ENCODE data around the gene RNF182. TPM values are rescaled to one million over a fixed set of nuclear protein-coding genes. Genes with fewer than 3 reads are reported as not detected.
"Not testable (repeated sequence)": the region's sequence is repeated elsewhere in the genome, so short reads cannot be mapped to it uniquely, and the experiment has no call there.

RNF182 gene
- total and polyA plus RNA-seq, 2 donors (not counting 1 experiment from before 2014, with no cell fraction given): 0.10 TPM; not detected in 1

DNA sequence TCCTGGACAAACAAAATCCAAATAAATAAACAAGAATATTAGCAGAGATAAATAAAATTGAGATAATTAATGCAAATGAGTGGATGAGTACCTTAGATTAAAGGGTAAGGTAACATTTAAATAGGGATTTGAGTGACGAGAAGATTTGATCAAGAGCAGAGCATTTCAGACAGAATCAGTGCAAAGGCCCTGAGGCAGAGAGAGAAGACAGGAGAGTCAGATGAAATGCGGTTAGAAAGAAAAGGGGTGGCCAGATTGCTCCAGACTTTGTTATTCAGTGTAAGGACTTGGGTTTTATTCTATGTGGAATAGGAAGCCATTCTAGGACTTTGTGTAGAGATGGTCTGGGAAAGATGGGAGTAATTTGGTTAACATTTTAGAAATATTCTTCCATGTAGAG, 10.0 kb downstream of the RNF182 start:
- Histone ChIP-seq H3K4me2 (replicated peaks; ENCODE audit: low read depth, low read length, poor library complexity, severe bottlenecking) (no peak overlapping the region), H3K27me3 (replicated peaks in 1 of 4; ENCODE audit: control extremely low read depth in 1 of 4, control insufficient read depth in 3 of 4, insufficient read depth in 4 of 4, low read length in 3 of 4) (peaks cover 0 to 4% (median 2%) of the 10 kb centered on the region in 4 experiments), H4K20me1 (ENCODE audit: control insufficient read depth, insufficient read depth, low read length, poor library complexity, severe bottlenecking) (no peaks in the 10 kb centered on the region), H3K9me3 (ENCODE audit: control extremely low read depth in 1 of 3, control insufficient read depth in 2 of 3, insufficient read depth in 1 of 3, low read length in 2 of 3) (no peaks in the 10 kb centered on the region), H3K36me3 (replicated peaks in 1 of 2; ENCODE audit: control extremely low read depth in 1 of 2, control insufficient read depth in 1 of 2, extremely low read depth in 1 of 2, insufficient read depth in 2 of 2, low read length in 1 of 2) (no peaks in the 10 kb centered on the region), H3K4me1 (ENCODE audit: control insufficient read depth in 2 of 2, insufficient read depth in 2 of 2, low read length in 2 of 2) (no peaks in the 10 kb centered on the region), H3K27ac (ENCODE audit: low read length in 2 of 2) (no peak overlapping the region), H2AFZ (ENCODE audit: insufficient read depth, low read depth, low read length, poor library complexity, severe bottlenecking) (no peak overlapping the region), H3K9ac (ENCODE audit: low read length) (no peak overlapping the region), H3K79me2 (ENCODE audit: control insufficient read depth, insufficient read depth, low read length) (no peaks in the 10 kb centered on the region), H3K4me3 (ENCODE audit: control extremely low read depth in 1 of 5, extremely low read depth in 1 of 5, insufficient read depth in 1 of 5, low read depth in 2 of 5, low read length in 4 of 5) (no peak overlapping the region)
- 100% methylated on average over 2 of the region's 2 CpGs for WGBS (ENCODE audit: insufficient coverage)
- Mint-ChIP-seq H3K4me1 (peaks cover 2% of the 10 kb centered on the region), H3K27ac (no peak overlapping the region), H3K27me3 (peaks cover 29% of the 10 kb centered on the region), H3K9me3 (ENCODE audit: insufficient read depth) (no peaks in the 10 kb centered on the region), H3K4me3 (no peak overlapping the region)
- no peak for ATAC-seq (ENCODE audit: low read depth)
- no peak for DNase-seq
- TF ChIP-seq, protein P1, sequence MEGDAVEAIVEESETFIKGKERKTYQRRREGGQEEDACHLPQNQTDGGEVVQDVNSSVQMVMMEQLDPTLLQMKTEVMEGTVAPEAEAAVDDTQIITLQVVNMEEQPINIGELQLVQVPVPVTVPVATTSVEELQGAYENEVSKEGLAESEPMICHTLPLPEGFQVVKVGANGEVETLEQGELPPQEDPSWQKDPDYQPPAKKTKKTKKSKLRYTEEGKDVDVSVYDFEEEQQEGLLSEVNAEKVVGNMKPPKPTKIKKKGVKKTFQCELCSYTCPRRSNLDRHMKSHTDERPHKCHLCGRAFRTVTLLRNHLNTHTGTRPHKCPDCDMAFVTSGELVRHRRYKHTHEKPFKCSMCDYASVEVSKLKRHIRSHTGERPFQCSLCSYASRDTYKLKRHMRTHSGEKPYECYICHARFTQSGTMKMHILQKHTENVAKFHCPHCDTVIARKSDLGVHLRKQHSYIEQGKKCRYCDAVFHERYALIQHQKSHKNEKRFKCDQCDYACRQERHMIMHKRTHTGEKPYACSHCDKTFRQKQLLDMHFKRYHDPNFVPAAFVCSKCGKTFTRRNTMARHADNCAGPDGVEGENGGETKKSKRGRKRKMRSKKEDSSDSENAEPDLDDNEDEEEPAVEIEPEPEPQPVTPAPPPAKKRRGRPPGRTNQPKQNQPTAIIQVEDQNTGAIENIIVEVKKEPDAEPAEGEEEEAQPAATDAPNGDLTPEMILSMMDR (IDR thresholded peaks at IDR 0.05): no peak
- no peak for TF ChIP-seq EZH2 (IDR thresholded peaks at IDR 0.05; ENCODE audit: borderline replicate concordance, insufficient read depth, low read depth, low read length, poor library complexity, severe bottlenecking)
- ChIA-PET POLR2A (no interaction called here), CTCF (interaction anchor here (0.6 to 1.1 kb wide), 2 partner anchors 128 to 131 kb away, joined by 3 read pairs; no protein-coding TSS in a partner anchor)
- intact Hi-C loops (cut with micrococcal nuclease): no loop called here

DNA sequence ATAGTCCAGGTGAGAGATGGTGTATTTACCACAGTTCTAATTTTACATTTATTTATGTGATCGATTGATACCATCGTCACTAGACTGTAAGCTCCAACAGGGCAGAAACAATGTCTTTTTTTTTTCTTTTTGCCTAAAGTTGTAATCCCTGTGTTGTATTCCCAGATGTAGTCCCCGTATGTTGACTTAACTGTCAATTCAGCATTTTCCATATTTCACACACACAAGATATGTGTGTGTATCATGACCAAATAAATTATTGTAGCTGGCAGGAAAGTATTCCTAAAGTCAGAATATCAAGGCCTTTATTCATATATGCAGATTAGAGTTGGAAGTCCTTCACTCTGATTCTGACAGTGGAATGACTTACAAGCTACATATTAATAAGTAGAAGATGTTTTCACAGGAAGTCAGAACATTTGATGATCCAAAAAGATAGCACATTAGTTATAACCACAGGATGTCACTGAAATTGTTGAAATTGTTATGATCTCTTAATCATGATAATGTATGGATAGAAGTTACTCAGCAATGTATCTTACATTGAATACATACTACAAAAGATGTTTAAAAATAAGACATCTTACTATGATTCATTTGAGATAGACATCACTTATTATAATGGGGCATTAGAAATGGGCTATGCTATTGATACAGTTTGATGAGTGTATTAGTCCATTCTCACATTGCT, 10.6 kb downstream of the RNF182 start:
- POLR2A ChIA-PET: no interaction called here
- CTCF ChIA-PET: interaction anchor here (0.6 to 0.7 kb wide), 2 partner anchors 35 to 128 kb away, joined by 3 read pairs; no protein-coding TSS in a partner anchor
- no peaks in the 10 kb centered on the region for H4K20me1 ChIP-seq (ENCODE audit: control insufficient read depth, insufficient read depth, low read length, poor library complexity, severe bottlenecking)
- TF ChIP-seq EZH2 (IDR thresholded peaks at IDR 0.05; ENCODE audit: borderline replicate concordance, insufficient read depth, low read depth, low read length, poor library complexity, severe bottlenecking): no peak
- TF ChIP-seq, protein P1 (IDR thresholded peaks at IDR 0.05): no peak
- H2AFZ ChIP-seq (ENCODE audit: insufficient read depth, low read depth, low read length, poor library complexity, severe bottlenecking): no peak overlapping the region
- peaks cover 2% of the 10 kb centered on the region for H3K4me1 Mint-ChIP-seq
- no CpG with 5 or more reads among the region's 3 CpGs for WGBS (ENCODE audit: insufficient coverage)
- no peaks in the 10 kb centered on the region for H3K4me1 ChIP-seq (ENCODE audit: control insufficient read depth in 2 of 2, insufficient read depth in 2 of 2, low read length in 2 of 2)
- H3K9ac ChIP-seq (ENCODE audit: low read length): no peak overlapping the region
- peaks cover 31% of the 10 kb centered on the region for H3K27me3 Mint-ChIP-seq
- no peak overlapping the region for H3K27ac ChIP-seq (ENCODE audit: low read length in 2 of 2)
- H3K4me2 ChIP-seq (replicated peaks; ENCODE audit: low read depth, low read length, poor library complexity, severe bottlenecking): no peak overlapping the region
- ATAC-seq (ENCODE audit: low read depth) (no peak), DNase-seq (no peak)
- intact Hi-C loops (cut with micrococcal nuclease): no loop called here
- H3K4me3 ChIP-seq (ENCODE audit: control extremely low read depth in 1 of 5, extremely low read depth in 1 of 5, insufficient read depth in 1 of 5, low read depth in 2 of 5, low read length in 4 of 5): no peak overlapping the region
- peaks cover 0 to 1% (median under 1%) of the 10 kb centered on the region in 4 experiments for H3K27me3 ChIP-seq (replicated peaks in 1 of 4; ENCODE audit: control extremely low read depth in 1 of 4, control insufficient read depth in 3 of 4, insufficient read depth in 4 of 4, low read length in 3 of 4)
- no peaks in the 10 kb centered on the region for H3K36me3 ChIP-seq (replicated peaks in 1 of 2; ENCODE audit: control extremely low read depth in 1 of 2, control insufficient read depth in 1 of 2, extremely low read depth in 1 of 2, insufficient read depth in 2 of 2, low read length in 1 of 2)
- H3K79me2 ChIP-seq (ENCODE audit: control insufficient read depth, insufficient read depth, low read length): no peaks in the 10 kb centered on the region
- H3K4me3 Mint-ChIP-seq: no peak overlapping the region
- no peaks in the 10 kb centered on the region for H3K9me3 ChIP-seq (ENCODE audit: control extremely low read depth in 1 of 3, control insufficient read depth in 2 of 3, insufficient read depth in 1 of 3, low read length in 2 of 3)
- no peaks in the 10 kb centered on the region for H3K9me3 Mint-ChIP-seq (ENCODE audit: insufficient read depth)
- H3K27ac Mint-ChIP-seq: no peak overlapping the region

DNA sequence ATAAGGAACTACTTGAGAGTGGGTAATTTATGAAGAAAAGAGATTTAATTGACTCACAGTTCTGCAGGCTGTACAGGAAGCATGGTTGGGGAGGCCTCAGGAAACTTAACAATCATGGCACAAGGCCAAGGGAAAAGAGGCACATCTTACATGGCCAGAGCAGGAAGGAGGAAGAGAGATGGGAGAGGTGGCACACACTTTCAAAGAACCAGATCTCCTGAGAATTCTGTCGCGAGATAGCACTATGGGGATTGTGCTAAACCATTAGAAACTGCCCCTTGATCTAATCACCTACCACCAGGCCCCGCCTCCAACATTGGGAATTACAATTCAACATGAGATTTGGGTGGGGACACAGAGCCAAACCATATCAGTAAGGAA, 11.1 kb downstream of the RNF182 start:
- H3K4me3 Mint-ChIP-seq; H3K79me2 ChIP-seq (ENCODE audit: control insufficient read depth, insufficient read depth, low read length); H3K4me3 ChIP-seq (ENCODE audit: control extremely low read depth in 1 of 5, extremely low read depth in 1 of 5, insufficient read depth in 1 of 5, low read depth in 2 of 5, low read length in 4 of 5); H3K9ac ChIP-seq (ENCODE audit: low read length); H3K27ac ChIP-seq (ENCODE audit: low read length in 2 of 2); CTCF ChIA-PET; H3K27ac Mint-ChIP-seq; H4K20me1 ChIP-seq (ENCODE audit: control insufficient read depth, insufficient read depth, low read length, poor library complexity, severe bottlenecking); H3K4me2 ChIP-seq (replicated peaks; ENCODE audit: low read depth, low read length, poor library complexity, severe bottlenecking); H3K36me3 ChIP-seq (replicated peaks in 1 of 2; ENCODE audit: control extremely low read depth in 1 of 2, control insufficient read depth in 1 of 2, extremely low read depth in 1 of 2, insufficient read depth in 2 of 2, low read length in 1 of 2); intact Hi-C loops (cut with micrococcal nuclease); H3K4me1 Mint-ChIP-seq; H3K9me3 Mint-ChIP-seq (ENCODE audit: insufficient read depth); DNase-seq; H3K9me3 ChIP-seq (ENCODE audit: control extremely low read depth in 1 of 3, control insufficient read depth in 2 of 3, insufficient read depth in 1 of 3, low read length in 2 of 3); POLR2A ChIA-PET; ATAC-seq (ENCODE audit: low read depth); H2AFZ ChIP-seq (ENCODE audit: insufficient read depth, low read depth, low read length, poor library complexity, severe bottlenecking); H3K4me1 ChIP-seq (ENCODE audit: control insufficient read depth in 2 of 2, insufficient read depth in 2 of 2, low read length in 2 of 2); H3K27me3 ChIP-seq (replicated peaks in 1 of 4; ENCODE audit: control extremely low read depth in 1 of 4, control insufficient read depth in 3 of 4, insufficient read depth in 4 of 4, low read length in 3 of 4): not testable (repeated sequence)
- peaks cover 25% of the 10 kb centered on the region for H3K27me3 Mint-ChIP-seq
- no CpG with 5 or more reads among the region's 3 CpGs for WGBS (ENCODE audit: insufficient coverage)

Measured in B cell (primary cell).